GM12878 (cell line): ENCODE results near the gene HCN1. TPM values are rescaled to one million over a fixed set of nuclear protein-coding genes. Genes with fewer than 3 reads are reported as not detected.

Experiments
- ATAC-seq: fragments of 200-7000 bp; cut with Tn5 transposase; 3 replicates; pipeline ENCODE4 v1.9.1; 2020; ENCODE audit warnings: mild to moderate bottlenecking, moderate library complexity
- BruUV-seq: library from RNA; stranded (reverse); fragments of 400-500 nt; replicated peaks from 2 replicates; lab custom pipeline; 2021; lab: Mats Ljungman, UMichigan
- CTCF ChIA-PET: fragments of 300-600 bp; sonication (Branson Sonifier 250); formaldehyde crosslinking; extraction: SDS; loops from one replicate; lab custom pipeline; 2021; ENCODE audit warnings: inconsistent platforms; lab: Yijun Ruan, JAX
- POLR2A ChIA-PET: fragments of 350-600 bp; formaldehyde crosslinking; extraction: SDS; loops from one replicate; lab custom pipeline; 2021; ENCODE audit warnings: inconsistent platforms; lab: Charles Lee
- RAD21 ChIA-PET: fragments of 300-600 bp; sonication (Branson Sonifier 250); formaldehyde crosslinking; loops from one replicate; lab custom pipeline; 2023; ENCODE audit warnings: antibody characterized with exemption; ENCODE audit not compliant: unreplicated experiment; lab: Charles Lee
- SMC1A ChIA-PET: fragments of 300-600 bp; sonication (Branson Sonifier 250); formaldehyde crosslinking; loops from one replicate; lab custom pipeline; 2023; ENCODE audit not compliant: unreplicated experiment, uncharacterized antibody; lab: Charles Lee
- DNase-seq: peaks from one replicate; pipeline ENCODE4 v3.0.0-alpha.2; 2011; ENCODE audit warnings: low read depth, low spot score
- FAIRE-seq: peaks from 3 replicates; lab custom pipeline; 2011; peaks lifted over from hg19 to GRCh38; lab: Jason Lieb, UNC
- H2AFZ ChIP-seq: 2 replicates; pipeline ENCODE4 v1.6.0; 2011; ENCODE audit warnings: low read depth, low read length, control low read depth; ENCODE audit not compliant: control insufficient read depth
- H3K27ac ChIP-seq: 2 replicates; pipeline ENCODE4 v1.5.1; 2011; ENCODE audit warnings: control low read depth; ENCODE audit not compliant: control insufficient read depth, insufficient read depth
- H3K27me3 ChIP-seq, 2 experiments: replicated peaks in 1 of 2; 2 replicates each; pipeline versions ENCODE4 v1.6.0 to v1.6.1; 2011; ENCODE audit warnings: low read length in 1 of 2; ENCODE audit not compliant: control insufficient read depth in 2 of 2, insufficient read depth in 2 of 2
- H3K36me3 ChIP-seq, 2 experiments: 2 replicates each; pipeline ENCODE4 v1.5.1; 2011; ENCODE audit warnings: low read length in 1 of 2; ENCODE audit not compliant: control insufficient read depth in 2 of 2, insufficient read depth in 2 of 2
- H3K4me1 ChIP-seq: 2 replicates; pipeline ENCODE4 v1.6.1; 2011; ENCODE audit warnings: mild to moderate bottlenecking, low read length, moderate library complexity, mixed read lengths; ENCODE audit not compliant: control insufficient read depth, insufficient read depth
- H3K4me2 ChIP-seq: 2 replicates; pipeline ENCODE4 v1.6.0; 2011; ENCODE audit warnings: control low read depth; ENCODE audit not compliant: control insufficient read depth, insufficient read depth
- H3K4me3 ChIP-seq: fragments of 200-600 bp; sonication (generic); 2 replicates; pipeline ENCODE4 v1.5.1; 2016
- H3K79me2 ChIP-seq: 2 replicates; pipeline ENCODE4 v1.6.0; 2011; ENCODE audit warnings: low read length; ENCODE audit not compliant: control insufficient read depth, insufficient read depth
- H3K9ac ChIP-seq: 2 replicates; pipeline ENCODE4 v1.8.0; 2011; ENCODE audit warnings: low read length, control low read depth, mixed read lengths; ENCODE audit not compliant: control insufficient read depth, insufficient read depth
- H3K9me3 ChIP-seq: replicated peaks from 3 replicates; pipeline ENCODE4 v1.5.1; 2011; ENCODE audit warnings: mild to moderate bottlenecking, low read length; ENCODE audit not compliant: control insufficient read depth, insufficient read depth
- H4K20me1 ChIP-seq: 2 replicates; pipeline ENCODE4 v1.6.0; 2011; ENCODE audit not compliant: control insufficient read depth, insufficient read depth
- BRCA1 ChIP-seq: IDR thresholded peaks from 2 replicates; pipeline ENCODE4 v1.6.1; 2011; ENCODE audit warnings: low read depth, low read length, improper control_type of control experiment
- CREM ChIP-seq: IDR thresholded peaks from 2 replicates; pipeline ENCODE4 v1.6.1; 2014; ENCODE audit warnings: antibody characterized with exemption, low read depth
- ETV6 ChIP-seq, 2 experiments: fragments of 450-650 bp in 1 of 2; IDR thresholded peaks in 1 of 2; conservative IDR thresholded peaks in 1 of 2; 2 replicates each; pipeline ENCODE4 v1.6.1; 2014; ENCODE audit warnings: antibody characterized with exemption in 1 of 2, borderline replicate concordance in 1 of 2, low read depth in 1 of 2, mild to moderate bottlenecking in 1 of 2, moderate library complexity in 1 of 2
- FOXK2 ChIP-seq: fragments of 450-650 bp; IDR thresholded peaks from 2 replicates; pipeline ENCODE4 v1.6.1; 2017; ENCODE audit warnings: mild to moderate bottlenecking, moderate library complexity
- KDM1A ChIP-seq: fragments of 200-600 bp; sonication (generic); IDR thresholded peaks from 2 replicates; pipeline ENCODE4 v1.6.1; 2016; ENCODE audit warnings: borderline replicate concordance
- MEF2A ChIP-seq: IDR thresholded peaks from 2 replicates; pipeline ENCODE4 v1.6.1; 2011; ENCODE audit warnings: low read depth, mild to moderate bottlenecking, low read length, moderate library complexity; ENCODE audit not compliant: insufficient read depth
- MTA2 ChIP-seq: fragments of 450-650 bp; IDR thresholded peaks from 2 replicates; pipeline ENCODE4 v1.6.1; 2016; ENCODE audit warnings: low read depth, mild to moderate bottlenecking, moderate library complexity
- NBN ChIP-seq: fragments of 450-650 bp; IDR thresholded peaks from 2 replicates; pipeline ENCODE4 v1.6.1; 2016
- SP1 ChIP-seq: IDR thresholded peaks from one replicate; pipeline ENCODE4 v1.6.1; 2011; ENCODE audit warnings: low read depth, low read length
- SPI1 ChIP-seq: IDR thresholded peaks from 2 replicates; pipeline ENCODE4 v1.6.1; 2011; ENCODE audit warnings: low read depth, mild to moderate bottlenecking, low read length, moderate library complexity, borderline replicate concordance; ENCODE audit not compliant: insufficient read depth
- SRF ChIP-seq, 2 experiments: IDR thresholded peaks; 2 replicates each; pipeline ENCODE4 v1.6.1; 2011; ENCODE audit warnings: low read depth in 2 of 2, low read length in 2 of 2, mild to moderate bottlenecking in 1 of 2, moderate library complexity in 1 of 2
- TCF7 ChIP-seq: IDR thresholded peaks from 2 replicates; pipeline ENCODE4 v1.6.1; 2014; ENCODE audit warnings: antibody characterized with exemption, borderline replicate concordance
- ZNF207 ChIP-seq: fragments of 450-650 bp; IDR thresholded peaks from 2 replicates; pipeline ENCODE4 v1.6.1; 2014; ENCODE audit warnings: antibody characterized with exemption, mild to moderate bottlenecking, borderline replicate concordance
- ZNF217 ChIP-seq: fragments of 450-650 bp; IDR thresholded peaks from 2 replicates; pipeline ENCODE4 v1.6.1; 2017; ENCODE audit warnings: antibody characterized with exemption, mild to moderate bottlenecking
- ZZZ3 ChIP-seq: IDR thresholded peaks from 2 replicates; pipeline ENCODE4 v1.6.1; 2011; ENCODE audit warnings: low read depth; ENCODE audit not compliant: control insufficient read depth, insufficient read length
- WGBS: methylation state at CpG from one replicate; pipeline ENCODE4 v1.1.6; 2016; ENCODE audit warnings: low lambda C conversion rate; ENCODE audit not compliant: insufficient replicate concordance, insufficient coverage; ENCODE audit errors: missing lambda C conversion rate; 5-methylcytosine and 5-hydroxymethylcytosine counted together
- in situ Hi-C: fragments of 300-500 bp; cut with MboI; formaldehyde crosslinking; loops from 9 replicates; pipeline ENCODE4 v1.14.3; 2018; ENCODE audit warnings: mixed read lengths
- intact Hi-C: fragments of 100-400 bp; cut with micrococcal nuclease; formaldehyde crosslinking; loops from one replicate; pipeline ENCODE4 v1.14.2; 2022; ENCODE audit not compliant: unreplicated experiment
- polyA plus RNA-seq, 11 experiments: library from polyadenylated mRNA; depleted of rRNA in 4 of 11; unstranded in 6 of 11; stranded (reverse) in 5 of 11; fragments of >200 nt; fragmentation: Nextera tagmentation in 4 of 11; fragmentation: Illumina TruSeq in 1 of 11; extraction: Ambion mirVana in 4 of 11; extraction: Trizol in 1 of 11; gene quantifications; 1 replicate in 1 of 11; 2 replicates in 10 of 11; pipeline versions ENCODE4 v1.2.1 to v1.2.3, GENCODE V29; 2011 to 2016; ENCODE audit warnings: inconsistent platforms in 2 of 11, missing spikeins in 2 of 11, low read depth in 1 of 11
- total RNA-seq, 4 experiments: library from RNA; depleted of rRNA in 3 of 4; stranded (reverse); fragments of >200 nt in 3 of 4; fragmentation: Illumina TruSeq in 1 of 4; extraction: Trizol in 1 of 4; gene quantifications; 2 replicates each; pipeline versions ENCODE4 v1.2.1 to v1.2.3, GENCODE V29; 2013 to 2021
- TF ChIP-seq, protein P1 (sequence below): IDR thresholded peaks from 2 replicates; pipeline ENCODE4 v1.6.1; 2011; ENCODE audit warnings: borderline replicate concordance, low read depth, mild to moderate bottlenecking, moderate library complexity, mixed read lengths, low read length; ENCODE audit not compliant: insufficient read depth; ENCODE audit errors: extremely low read length
- TF ChIP-seq, protein P2 (sequence below): IDR thresholded peaks from 2 replicates; pipeline ENCODE4 v1.6.1; 2012; ENCODE audit warnings: low read depth, low read length, improper control_type of control experiment
- TF ChIP-seq, protein P3 (sequence below): IDR thresholded peaks from 2 replicates; pipeline ENCODE4 v1.6.1; 2012; ENCODE audit warnings: mild to moderate bottlenecking, low read depth, low read length

HCN1 gene
- total and polyA plus RNA-seq, 10 of the 15 experiments (the other 5 are each of a cell fraction or from before 2014, with no cell fraction given), result not detected

DNA sequence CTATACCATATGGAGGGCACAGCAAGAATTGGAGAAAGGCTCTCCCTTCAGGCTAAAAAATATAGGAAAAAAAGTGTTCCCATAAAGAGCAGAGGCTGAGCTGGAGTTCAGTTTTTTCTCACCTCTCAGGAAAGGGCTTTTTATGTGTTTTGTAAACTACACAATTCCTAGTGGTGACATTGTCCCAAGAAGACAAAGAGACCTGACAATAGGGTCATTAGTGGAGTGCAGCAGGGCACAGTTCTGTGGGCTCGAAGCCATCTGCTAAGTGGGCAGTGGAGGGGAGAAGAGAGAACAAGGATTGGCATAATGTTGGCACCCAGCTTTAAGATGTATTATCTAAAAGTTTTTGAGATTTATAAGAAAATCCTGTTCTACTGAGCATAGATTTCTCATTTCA, 162.5 kb downstream of the HCN1 start (continued):
- TF ChIP-seq ZNF207, result no peak

DNA sequence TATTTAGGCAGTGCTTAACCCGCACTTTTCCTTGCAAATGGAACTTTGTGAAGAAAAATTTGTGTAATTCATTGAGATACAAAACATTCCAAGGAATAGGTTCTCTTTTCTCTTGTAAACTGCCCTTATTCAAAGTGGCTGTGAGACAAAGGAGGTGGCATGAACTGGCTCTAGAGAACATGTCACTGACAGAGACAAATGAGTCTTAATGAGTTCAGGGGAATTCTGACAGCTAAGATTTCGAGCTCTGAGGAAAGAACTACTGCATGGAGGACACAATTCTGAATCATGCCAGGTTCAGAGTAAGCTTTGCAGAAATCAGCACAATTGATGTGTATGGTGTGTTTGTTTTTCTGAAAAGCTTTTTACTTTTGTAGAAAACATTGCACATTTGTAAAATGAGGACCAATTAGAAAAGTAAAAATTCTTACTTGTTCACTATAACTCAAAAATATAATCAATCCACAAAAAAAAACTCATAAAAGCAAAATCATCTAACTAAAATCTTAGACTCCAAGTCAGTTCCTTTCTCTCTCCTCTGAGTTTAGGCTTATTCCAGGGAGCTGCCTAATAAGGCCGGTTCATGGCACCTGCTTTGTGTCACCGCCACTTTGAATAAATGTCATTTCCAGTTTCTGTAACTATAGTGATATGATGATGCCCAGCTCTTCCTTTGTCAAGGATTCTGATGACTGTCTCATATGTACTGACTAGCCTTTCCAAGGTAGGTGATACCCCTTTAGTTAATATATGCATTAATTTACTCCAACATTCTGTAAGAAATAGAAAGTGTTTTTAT, 163.2 kb downstream of the HCN1 start:
- no peak overlapping the region for H2AFZ ChIP-seq
- intact Hi-C loops (no loop called here), in situ Hi-C loops (no loop called here)
- RAD21 ChIA-PET, result no interaction called here
- H3K27ac ChIP-seq, result no peak overlapping the region
- POLR2A ChIA-PET, result no interaction called here
- H3K79me2 ChIP-seq, result no peaks in the 10 kb centered on the region
- WGBS, result 37% methylated on average over 4 of the region's 4 CpGs
- no peaks in the 10 kb centered on the region for H3K9me3 ChIP-seq
- ATAC-seq (no peak), DNase-seq (no peak), FAIRE-seq (no peak)
- H3K36me3 ChIP-seq, result no peaks in the 10 kb centered on the region
- H3K4me3 ChIP-seq, result no peak overlapping the region
- H3K4me1 ChIP-seq, result no peaks in the 10 kb centered on the region
- no TSS peak for BruUV-seq
- SMC1A ChIA-PET, result no interaction called here
- no peaks in the 10 kb centered on the region for H3K27me3 ChIP-seq
- H4K20me1 ChIP-seq, result no peaks in the 10 kb centered on the region
- no peak overlapping the region for H3K9ac ChIP-seq
- CTCF ChIA-PET, result interaction anchor here (1.7 kb wide), 1 partner anchor 20 kb away, joined by 3 read pairs; no protein-coding TSS in a partner anchor
- H3K4me2 ChIP-seq, result no peak overlapping the region
- no peak for TF ChIP-seq MEF2A
- no peak for TF ChIP-seq CREM
- TF ChIP-seq, protein P1, sequence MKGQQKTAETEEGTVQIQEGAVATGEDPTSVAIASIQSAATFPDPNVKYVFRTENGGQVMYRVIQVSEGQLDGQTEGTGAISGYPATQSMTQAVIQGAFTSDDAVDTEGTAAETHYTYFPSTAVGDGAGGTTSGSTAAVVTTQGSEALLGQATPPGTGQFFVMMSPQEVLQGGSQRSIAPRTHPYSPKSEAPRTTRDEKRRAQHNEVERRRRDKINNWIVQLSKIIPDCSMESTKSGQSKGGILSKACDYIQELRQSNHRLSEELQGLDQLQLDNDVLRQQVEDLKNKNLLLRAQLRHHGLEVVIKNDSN, result no peak
- no peak for TF ChIP-seq ZZZ3
- TF ChIP-seq KDM1A, result no peak
- TF ChIP-seq MTA2, result no peak
- TF ChIP-seq, protein P2, sequence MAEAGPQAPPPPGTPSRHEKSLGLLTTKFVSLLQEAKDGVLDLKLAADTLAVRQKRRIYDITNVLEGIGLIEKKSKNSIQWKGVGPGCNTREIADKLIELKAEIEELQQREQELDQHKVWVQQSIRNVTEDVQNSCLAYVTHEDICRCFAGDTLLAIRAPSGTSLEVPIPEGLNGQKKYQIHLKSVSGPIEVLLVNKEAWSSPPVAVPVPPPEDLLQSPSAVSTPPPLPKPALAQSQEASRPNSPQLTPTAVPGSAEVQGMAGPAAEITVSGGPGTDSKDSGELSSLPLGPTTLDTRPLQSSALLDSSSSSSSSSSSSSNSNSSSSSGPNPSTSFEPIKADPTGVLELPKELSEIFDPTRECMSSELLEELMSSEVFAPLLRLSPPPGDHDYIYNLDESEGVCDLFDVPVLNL, result no peak
- TF ChIP-seq, protein P3, sequence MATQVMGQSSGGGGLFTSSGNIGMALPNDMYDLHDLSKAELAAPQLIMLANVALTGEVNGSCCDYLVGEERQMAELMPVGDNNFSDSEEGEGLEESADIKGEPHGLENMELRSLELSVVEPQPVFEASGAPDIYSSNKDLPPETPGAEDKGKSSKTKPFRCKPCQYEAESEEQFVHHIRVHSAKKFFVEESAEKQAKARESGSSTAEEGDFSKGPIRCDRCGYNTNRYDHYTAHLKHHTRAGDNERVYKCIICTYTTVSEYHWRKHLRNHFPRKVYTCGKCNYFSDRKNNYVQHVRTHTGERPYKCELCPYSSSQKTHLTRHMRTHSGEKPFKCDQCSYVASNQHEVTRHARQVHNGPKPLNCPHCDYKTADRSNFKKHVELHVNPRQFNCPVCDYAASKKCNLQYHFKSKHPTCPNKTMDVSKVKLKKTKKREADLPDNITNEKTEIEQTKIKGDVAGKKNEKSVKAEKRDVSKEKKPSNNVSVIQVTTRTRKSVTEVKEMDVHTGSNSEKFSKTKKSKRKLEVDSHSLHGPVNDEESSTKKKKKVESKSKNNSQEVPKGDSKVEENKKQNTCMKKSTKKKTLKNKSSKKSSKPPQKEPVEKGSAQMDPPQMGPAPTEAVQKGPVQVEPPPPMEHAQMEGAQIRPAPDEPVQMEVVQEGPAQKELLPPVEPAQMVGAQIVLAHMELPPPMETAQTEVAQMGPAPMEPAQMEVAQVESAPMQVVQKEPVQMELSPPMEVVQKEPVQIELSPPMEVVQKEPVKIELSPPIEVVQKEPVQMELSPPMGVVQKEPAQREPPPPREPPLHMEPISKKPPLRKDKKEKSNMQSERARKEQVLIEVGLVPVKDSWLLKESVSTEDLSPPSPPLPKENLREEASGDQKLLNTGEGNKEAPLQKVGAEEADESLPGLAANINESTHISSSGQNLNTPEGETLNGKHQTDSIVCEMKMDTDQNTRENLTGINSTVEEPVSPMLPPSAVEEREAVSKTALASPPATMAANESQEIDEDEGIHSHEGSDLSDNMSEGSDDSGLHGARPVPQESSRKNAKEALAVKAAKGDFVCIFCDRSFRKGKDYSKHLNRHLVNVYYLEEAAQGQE, result no peak
- no peak for TF ChIP-seq ETV6 (conservative IDR thresholded peaks at IDR 0.05 in 1 of 2, IDR thresholded peaks at IDR 0.05 in 1 of 2; ENCODE audit: borderline replicate concordance in 1 of 2, low read depth in 1 of 2)
- TF ChIP-seq ZNF217, result no peak
- TF ChIP-seq TCF7, result no peak
- no peak for TF ChIP-seq FOXK2
- TF ChIP-seq SPI1, result no peak
- TF ChIP-seq SP1, result no peak
- no peak for TF ChIP-seq BRCA1
- no peak for TF ChIP-seq SRF (IDR thresholded peaks at IDR 0.05; ENCODE audit: low read depth in 2 of 2, low read length in 2 of 2)
- TF ChIP-seq NBN, result no peak
